GM12878 (cell line): Measurements from ENCODE around the gene SLC39A13. TPM values are rescaled to one million over a fixed set of nuclear protein-coding genes. Genes with fewer than 3 reads are reported as not detected.
A peak's percentile ranks its signal among the peaks of the same experiment; 100 is the strongest.

Experiments
- ATAC-seq: fragments of 200-7000 bp; cut with Tn5 transposase; 3 replicates; pipeline ENCODE4 v1.9.1; 2020; ENCODE audit warnings: mild to moderate bottlenecking, moderate library complexity
- BruUV-seq: library from RNA; stranded (reverse); fragments of 400-500 nt; replicated peaks from 2 replicates; lab custom pipeline; 2021; lab: Mats Ljungman, UMichigan
- CTCF ChIA-PET: fragments of 300-600 bp; sonication (Branson Sonifier 250); formaldehyde crosslinking; extraction: SDS; loops from one replicate; lab custom pipeline; 2021; ENCODE audit warnings: inconsistent platforms; lab: Yijun Ruan, JAX
- POLR2A ChIA-PET: fragments of 350-600 bp; formaldehyde crosslinking; extraction: SDS; loops from one replicate; lab custom pipeline; 2021; ENCODE audit warnings: inconsistent platforms; lab: Charles Lee
- RAD21 ChIA-PET: fragments of 300-600 bp; sonication (Branson Sonifier 250); formaldehyde crosslinking; loops from one replicate; lab custom pipeline; 2023; ENCODE audit warnings: antibody characterized with exemption; ENCODE audit not compliant: unreplicated experiment; lab: Charles Lee
- SMC1A ChIA-PET: fragments of 300-600 bp; sonication (Branson Sonifier 250); formaldehyde crosslinking; loops from one replicate; lab custom pipeline; 2023; ENCODE audit not compliant: unreplicated experiment, uncharacterized antibody; lab: Charles Lee
- DNase-seq: peaks from one replicate; pipeline ENCODE4 v3.0.0-alpha.2; 2011; ENCODE audit warnings: low read depth, low spot score
- FAIRE-seq: peaks from 3 replicates; lab custom pipeline; 2011; peaks lifted over from hg19 to GRCh38; lab: Jason Lieb, UNC
- H2AFZ ChIP-seq: 2 replicates; pipeline ENCODE4 v1.6.0; 2011; ENCODE audit warnings: low read depth, low read length, control low read depth; ENCODE audit not compliant: control insufficient read depth
- H3K27ac ChIP-seq: 2 replicates; pipeline ENCODE4 v1.5.1; 2011; ENCODE audit warnings: control low read depth; ENCODE audit not compliant: control insufficient read depth, insufficient read depth
- H3K27me3 ChIP-seq, 2 experiments: replicated peaks in 1 of 2; 2 replicates each; pipeline versions ENCODE4 v1.6.0 to v1.6.1; 2011; ENCODE audit warnings: low read length in 1 of 2; ENCODE audit not compliant: control insufficient read depth in 2 of 2, insufficient read depth in 2 of 2
- H3K36me3 ChIP-seq, 2 experiments: 2 replicates each; pipeline ENCODE4 v1.5.1; 2011; ENCODE audit warnings: low read length in 1 of 2; ENCODE audit not compliant: control insufficient read depth in 2 of 2, insufficient read depth in 2 of 2
- H3K4me1 ChIP-seq: 2 replicates; pipeline ENCODE4 v1.6.1; 2011; ENCODE audit warnings: mild to moderate bottlenecking, low read length, moderate library complexity, mixed read lengths; ENCODE audit not compliant: control insufficient read depth, insufficient read depth
- H3K4me2 ChIP-seq: 2 replicates; pipeline ENCODE4 v1.6.0; 2011; ENCODE audit warnings: control low read depth; ENCODE audit not compliant: control insufficient read depth, insufficient read depth
- H3K4me3 ChIP-seq: fragments of 200-600 bp; sonication (generic); 2 replicates; pipeline ENCODE4 v1.5.1; 2016
- H3K79me2 ChIP-seq: 2 replicates; pipeline ENCODE4 v1.6.0; 2011; ENCODE audit warnings: low read length; ENCODE audit not compliant: control insufficient read depth, insufficient read depth
- H3K9ac ChIP-seq: 2 replicates; pipeline ENCODE4 v1.8.0; 2011; ENCODE audit warnings: low read length, control low read depth, mixed read lengths; ENCODE audit not compliant: control insufficient read depth, insufficient read depth
- H3K9me3 ChIP-seq: replicated peaks from 3 replicates; pipeline ENCODE4 v1.5.1; 2011; ENCODE audit warnings: mild to moderate bottlenecking, low read length; ENCODE audit not compliant: control insufficient read depth, insufficient read depth
- H4K20me1 ChIP-seq: 2 replicates; pipeline ENCODE4 v1.6.0; 2011; ENCODE audit not compliant: control insufficient read depth, insufficient read depth
- ASH2L ChIP-seq: fragments of 300-600, 200-600 bp; sonication (generic); IDR thresholded peaks from 2 replicates; pipeline ENCODE4 v1.6.1; 2017; ENCODE audit warnings: low read depth, mild to moderate bottlenecking, borderline replicate concordance
- BCL3 ChIP-seq: IDR thresholded peaks from 2 replicates; pipeline ENCODE4 v1.6.1; 2011; ENCODE audit warnings: borderline replicate concordance, low read depth, mild to moderate bottlenecking, moderate library complexity, low read length; ENCODE audit not compliant: insufficient read depth, poor library complexity, severe bottlenecking
- BHLHE40 ChIP-seq, 2 experiments: fragments of 450-650 bp in 1 of 2; IDR thresholded peaks; 2 replicates each; pipeline ENCODE4 v1.6.1; 2011 to 2017; ENCODE audit warnings: low read depth in 2 of 2, borderline replicate concordance in 1 of 2, improper control_type of control experiment in 1 of 2, low read length in 1 of 2, mild to moderate bottlenecking in 1 of 2
- CEBPB ChIP-seq, 2 experiments: fragments of 150-350 bp in 1 of 2; IDR thresholded peaks; 2 replicates each; pipeline ENCODE4 v1.6.1; 2012 to 2014; ENCODE audit warnings: low read depth in 2 of 2, low read length in 2 of 2, borderline replicate concordance in 1 of 2, inconsistent platforms in 1 of 2
- IKZF1 ChIP-seq: fragments of 450-650 bp; conservative IDR thresholded peaks from 2 replicates; pipeline ENCODE4 v1.6.1; 2017; ENCODE audit warnings: antibody characterized with exemption, mild to moderate bottlenecking
- NKRF ChIP-seq: fragments of 450-650 bp; conservative IDR thresholded peaks from 2 replicates; pipeline ENCODE4 v1.6.1; 2017; ENCODE audit warnings: mild to moderate bottlenecking, moderate library complexity
- RCOR1 ChIP-seq: conservative IDR thresholded peaks from 2 replicates; pipeline ENCODE4 v1.6.1; 2012; ENCODE audit warnings: low read depth, low read length, improper control_type of control experiment
- RELB ChIP-seq: fragments of 450-650 bp; IDR thresholded peaks from 2 replicates; pipeline ENCODE4 v1.6.1; 2017; ENCODE audit warnings: low read depth, mild to moderate bottlenecking, moderate library complexity
- RUNX3 ChIP-seq: IDR thresholded peaks from 2 replicates; pipeline ENCODE4 v1.6.1; 2012; ENCODE audit warnings: low read length, inconsistent platforms
- SIN3A ChIP-seq: IDR thresholded peaks from 2 replicates; pipeline ENCODE4 v1.6.1; 2012; ENCODE audit warnings: low read depth, low read length, improper control_type of control experiment
- TBL1XR1 ChIP-seq: IDR thresholded peaks from 2 replicates; pipeline ENCODE4 v1.6.1; 2012; ENCODE audit warnings: low read depth, low read length, improper control_type of control experiment
- WGBS: methylation state at CpG from one replicate; pipeline ENCODE4 v1.1.6; 2016; ENCODE audit warnings: low lambda C conversion rate; ENCODE audit not compliant: insufficient replicate concordance, insufficient coverage; ENCODE audit errors: missing lambda C conversion rate; 5-methylcytosine and 5-hydroxymethylcytosine counted together
- in situ Hi-C: fragments of 300-500 bp; cut with MboI; formaldehyde crosslinking; loops from 9 replicates; pipeline ENCODE4 v1.14.3; 2018; ENCODE audit warnings: mixed read lengths
- intact Hi-C: fragments of 100-400 bp; cut with micrococcal nuclease; formaldehyde crosslinking; loops from one replicate; pipeline ENCODE4 v1.14.2; 2022; ENCODE audit not compliant: unreplicated experiment
- polyA plus RNA-seq, 11 experiments: library from polyadenylated mRNA; depleted of rRNA in 4 of 11; unstranded in 6 of 11; stranded (reverse) in 5 of 11; fragments of >200 nt; fragmentation: Nextera tagmentation in 4 of 11; fragmentation: Illumina TruSeq in 1 of 11; extraction: Ambion mirVana in 4 of 11; extraction: Trizol in 1 of 11; gene quantifications; 1 replicate in 1 of 11; 2 replicates in 10 of 11; pipeline versions ENCODE4 v1.2.1 to v1.2.3, GENCODE V29; 2011 to 2016; ENCODE audit warnings: inconsistent platforms in 2 of 11, missing spikeins in 2 of 11, low read depth in 1 of 11
- total RNA-seq, 4 experiments: library from RNA; depleted of rRNA in 3 of 4; stranded (reverse); fragments of >200 nt in 3 of 4; fragmentation: Illumina TruSeq in 1 of 4; extraction: Trizol in 1 of 4; gene quantifications; 2 replicates each; pipeline versions ENCODE4 v1.2.1 to v1.2.3, GENCODE V29; 2013 to 2021

SLC39A13 gene
- total and polyA plus RNA-seq, 10 of the 15 experiments (the other 5 are each of a cell fraction or from before 2014, with no cell fraction given): 0.23 to 19.8 (median 6.3) TPM

GRCh38 chr11:47391077-47391583, 17.3 kb upstream of the SLC39A13 start (continued):
- TF ChIP-seq TBL1XR1 (no peak), RELB (peak; percentile 92), IKZF1 (peak; percentile 70)
- TF ChIP-seq, all 136 proteins: peak for 25

- in situ Hi-C loops: no loop called here
- POLR2A ChIA-PET: interaction anchor here (0.6 to 8.5 kb wide), 8 partner anchors 8 to 349 kb away, joined by 3 to 94 read pairs (median 4); partner anchors contain the start of genes ACP2, SLC39A13 and SPI1
- TF ChIP-seq RUNX3: no peak
- TF ChIP-seq CEBPB (IDR thresholded peaks at IDR 0.05; ENCODE audit: borderline replicate concordance in 1 of 2, low read depth in 2 of 2, low read length in 2 of 2): no peak
- no peak for TF ChIP-seq NKRF
- TF ChIP-seq ASH2L: no peak
- no peak for TF ChIP-seq SIN3A
- TF ChIP-seq BHLHE40 (IDR thresholded peaks at IDR 0.05; ENCODE audit: borderline replicate concordance in 1 of 2, low read depth in 2 of 2, low read length in 1 of 2): no peak
- no peak for TF ChIP-seq BCL3
- no peak for TF ChIP-seq RCOR1
Observed at GRCh38 chr11:47391711-47392432, 16.5 kb upstream of the SLC39A13 start.

More at GRCh38 chr11:47391711-47392432, 16.5 kb upstream of the SLC39A13 start:
- intact Hi-C loops: no loop called here
- peak overlapping the region; percentile 78 for H3K27ac ChIP-seq
- no peak for FAIRE-seq
- H3K9me3 ChIP-seq: no peaks in the 10 kb centered on the region
- DNase-seq: no peak
- no peak overlapping the region for H3K4me3 ChIP-seq
- ChIA-PET RAD21 (interaction anchor here (1.1 to 3.7 kb wide), 4 partner anchors 8 to 18 kb away, joined by 3 to 21 read pairs (median 16); partner anchors contain the start of gene SPI1), CTCF (interaction anchor here (0.7 to 5.0 kb wide), 10 partner anchors 9 to 774 kb away, joined by 3 to 40 read pairs (median 4); partner anchors contain the start of genes ATG13 and SPI1), SMC1A (interaction anchor here (1.1 to 5.0 kb wide), 5 partner anchors 8 to 20 kb away, joined by 4 to 36 read pairs (median 11); partner anchors contain the start of gene SPI1)
- H2AFZ ChIP-seq: no peak overlapping the region
- H3K4me2 ChIP-seq: no peak overlapping the region; the same call in 1 of the 2 replicates
- H3K79me2 ChIP-seq: no peaks in the 10 kb centered on the region; the same call in 1 of the 2 replicates
- H3K27me3 ChIP-seq: no peaks in the 10 kb centered on the region
- H3K9ac ChIP-seq: 0 out of 2 replicates have a peak overlapping the region, but pooled peaks have one; percentile 62
- H3K4me1 ChIP-seq: peaks cover 41% of the 10 kb centered on the region
- ATAC-seq: no peak
- no TSS peak for BruUV-seq
- no peaks in the 10 kb centered on the region; a peak in 1 of 4 replicates for H3K36me3 ChIP-seq
- WGBS: 85% methylated on average over 14 of the region's 16 CpGs
- no peaks in the 10 kb centered on the region for H4K20me1 ChIP-seq
